ENCODE data around the gene HMGCR.
"Not testable (repeated sequence)": the region's sequence is repeated elsewhere in the genome, so short reads cannot be mapped to it uniquely, and the experiment has no call there.

DNA sequence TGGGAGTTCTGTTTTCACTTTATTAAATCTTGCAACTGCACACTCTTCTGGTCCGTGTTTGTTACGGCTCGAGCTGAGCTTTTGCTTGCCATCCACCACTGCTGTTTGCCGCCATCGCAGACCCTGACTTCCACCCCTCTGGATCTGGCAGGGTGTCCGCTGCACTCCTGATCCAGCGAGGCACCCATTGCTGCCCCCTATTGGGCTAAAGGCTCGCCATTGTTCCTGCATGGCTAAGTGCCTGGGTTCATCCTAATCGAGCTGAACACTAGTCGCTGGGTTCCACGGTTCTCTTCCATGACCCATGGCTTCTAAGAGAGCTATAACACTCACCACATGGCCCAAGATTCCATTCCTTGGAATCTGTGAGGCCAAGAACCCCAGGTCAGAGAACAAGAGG lies 32.5 kb upstream of the HMGCR start:
- TF ChIP-seq, protein P1, sequence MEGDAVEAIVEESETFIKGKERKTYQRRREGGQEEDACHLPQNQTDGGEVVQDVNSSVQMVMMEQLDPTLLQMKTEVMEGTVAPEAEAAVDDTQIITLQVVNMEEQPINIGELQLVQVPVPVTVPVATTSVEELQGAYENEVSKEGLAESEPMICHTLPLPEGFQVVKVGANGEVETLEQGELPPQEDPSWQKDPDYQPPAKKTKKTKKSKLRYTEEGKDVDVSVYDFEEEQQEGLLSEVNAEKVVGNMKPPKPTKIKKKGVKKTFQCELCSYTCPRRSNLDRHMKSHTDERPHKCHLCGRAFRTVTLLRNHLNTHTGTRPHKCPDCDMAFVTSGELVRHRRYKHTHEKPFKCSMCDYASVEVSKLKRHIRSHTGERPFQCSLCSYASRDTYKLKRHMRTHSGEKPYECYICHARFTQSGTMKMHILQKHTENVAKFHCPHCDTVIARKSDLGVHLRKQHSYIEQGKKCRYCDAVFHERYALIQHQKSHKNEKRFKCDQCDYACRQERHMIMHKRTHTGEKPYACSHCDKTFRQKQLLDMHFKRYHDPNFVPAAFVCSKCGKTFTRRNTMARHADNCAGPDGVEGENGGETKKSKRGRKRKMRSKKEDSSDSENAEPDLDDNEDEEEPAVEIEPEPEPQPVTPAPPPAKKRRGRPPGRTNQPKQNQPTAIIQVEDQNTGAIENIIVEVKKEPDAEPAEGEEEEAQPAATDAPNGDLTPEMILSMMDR (IDR thresholded peaks at IDR 0.05): not testable (repeated sequence)
- not testable (repeated sequence) for TF ChIP-seq POLR2A, EP300 (IDR thresholded peaks at IDR 0.05)
